Keratinocyte (primary cell): Measurements from ENCODE around the gene ITIH1. TPM values are rescaled to one million over a fixed set of nuclear protein-coding genes. Genes with fewer than 3 reads are reported as not detected.
A peak's percentile ranks its signal among the peaks of the same experiment; 100 is the strongest.

ENCODE experiments used
- DNase-seq: peaks from one replicate; pipeline ENCODE4 v3.0.0-alpha.2; 2011; ENCODE audit warnings: low read depth, missing footprints, low spot score
- FAIRE-seq: peaks from 2 replicates; lab custom pipeline; 2011; peaks lifted over from hg19 to GRCh38; lab: Jason Lieb, UNC
- H2AFZ ChIP-seq: 2 replicates; pipeline ENCODE4 v1.6.0; 2012; ENCODE audit warnings: low read length, control low read depth, inconsistent platforms; ENCODE audit not compliant: control insufficient read depth
- H3K27ac ChIP-seq: 2 replicates; pipeline ENCODE4 v1.5.1; 2011; ENCODE audit warnings: low read length; ENCODE audit not compliant: control insufficient read depth, insufficient read depth
- H3K27me3 ChIP-seq: 3 replicates; pipeline ENCODE4 v1.6.0; 2011; ENCODE audit warnings: low read length; ENCODE audit not compliant: control insufficient read depth, insufficient read depth; ENCODE audit errors: extremely low read depth
- H3K36me3 ChIP-seq, 2 experiments: 2 replicates in 1 of 2; 3 replicates in 1 of 2; pipeline ENCODE4 v1.5.1; 2011; ENCODE audit warnings: low read length in 2 of 2, mild to moderate bottlenecking in 1 of 2; ENCODE audit not compliant: control insufficient read depth in 2 of 2, insufficient read depth in 2 of 2; ENCODE audit errors: extremely low read depth in 1 of 2
- H3K4me1 ChIP-seq: 3 replicates; pipeline ENCODE4 v1.5.1; 2011; ENCODE audit warnings: low read length; ENCODE audit not compliant: control insufficient read depth, insufficient read depth; ENCODE audit errors: extremely low read depth
- H3K4me2 ChIP-seq: 3 replicates; pipeline ENCODE4 v1.6.0; 2011; ENCODE audit warnings: low read depth, low read length; ENCODE audit not compliant: control insufficient read depth, insufficient read depth; ENCODE audit errors: extremely low read depth
- H3K4me3 ChIP-seq, 3 experiments: fragments of 200-600 bp in 1 of 3; sonication (generic) in 1 of 3; 2 replicates in 2 of 3; 3 replicates in 1 of 3; pipeline ENCODE4 v1.5.1; 2011 to 2016; ENCODE audit warnings: low read length in 3 of 3, mild to moderate bottlenecking in 3 of 3, control low read depth in 2 of 3, inconsistent platforms in 1 of 3, low read depth in 1 of 3, mixed read lengths in 1 of 3, mixed run types in 1 of 3, moderate library complexity in 1 of 3; ENCODE audit not compliant: control insufficient read depth in 2 of 3, insufficient read depth in 2 of 3; ENCODE audit errors: extremely low read depth in 1 of 3
- H3K79me2 ChIP-seq: 2 replicates; pipeline ENCODE4 v1.6.0; 2012; ENCODE audit warnings: low read length; ENCODE audit not compliant: control insufficient read depth, insufficient read depth
- H3K9ac ChIP-seq: 3 replicates; pipeline ENCODE4 v1.6.0; 2011; ENCODE audit warnings: low read length; ENCODE audit not compliant: control insufficient read depth, insufficient read depth; ENCODE audit errors: extremely low read depth
- H3K9me1 ChIP-seq: 3 replicates; pipeline ENCODE4 v1.6.0; 2011; ENCODE audit warnings: low read length; ENCODE audit not compliant: control insufficient read depth, insufficient read depth; ENCODE audit errors: extremely low read depth
- H3K9me3 ChIP-seq: 2 replicates; pipeline ENCODE4 v1.5.1; 2012; ENCODE audit warnings: low read depth, low read length; ENCODE audit not compliant: control insufficient read depth
- H4K20me1 ChIP-seq: 3 replicates; pipeline ENCODE4 v1.6.0; 2011; ENCODE audit warnings: low read length; ENCODE audit not compliant: control insufficient read depth, insufficient read depth; ENCODE audit errors: extremely low read depth
- CTCF ChIP-seq, 3 experiments: IDR thresholded peaks in 1 of 3; conservative IDR thresholded peaks in 1 of 3; optimal IDR thresholded peaks in 1 of 3; 2 replicates in 2 of 3; 3 replicates in 1 of 3; pipeline versions ENCODE3 to v1.5.1; 2011; ENCODE audit warnings: low read length in 3 of 3, mild to moderate bottlenecking in 3 of 3, moderate library complexity in 2 of 3, control low read depth in 1 of 3, inconsistent platforms in 1 of 3; ENCODE audit not compliant: insufficient read depth in 2 of 3; ENCODE audit errors: extremely low read depth in 1 of 3
- EZH2 ChIP-seq: IDR thresholded peaks from one replicate; pipeline ENCODE4 v1.6.1; 2012; ENCODE audit warnings: inconsistent platforms, mild to moderate bottlenecking, low read length, moderate library complexity
- dilution Hi-C: fragments of 300-500 bp; cut with MboI; formaldehyde crosslinking; loops from one replicate; pipeline ENCODE4 v1.7.0; 2020; ENCODE audit warnings: low sequenced_read_pairs; ENCODE audit not compliant: extremely low pct_ligation_motif_present
- polyA plus RNA-seq, 5 experiments: library from polyadenylated mRNA; depleted of rRNA in 3 of 5; stranded (reverse) in 3 of 5; stranded (forward) in 1 of 5; unstranded in 1 of 5; fragments of >200 nt; gene quantifications; 1 replicate in 1 of 5; 2 replicates in 3 of 5; 3 replicates in 1 of 5; pipeline versions ENCODE4 v1.2.1 to v1.2.3, GENCODE V29; 2011 to 2012; ENCODE audit warnings: missing spikeins in 2 of 5, low read depth in 1 of 5, low replicate concordance in 1 of 5

The ITIH1 gene
- polyA plus RNA-seq, 1 donor (not counting 4 experiments of a cell fraction or from before 2014, with no cell fraction given): not detected

DNA sequence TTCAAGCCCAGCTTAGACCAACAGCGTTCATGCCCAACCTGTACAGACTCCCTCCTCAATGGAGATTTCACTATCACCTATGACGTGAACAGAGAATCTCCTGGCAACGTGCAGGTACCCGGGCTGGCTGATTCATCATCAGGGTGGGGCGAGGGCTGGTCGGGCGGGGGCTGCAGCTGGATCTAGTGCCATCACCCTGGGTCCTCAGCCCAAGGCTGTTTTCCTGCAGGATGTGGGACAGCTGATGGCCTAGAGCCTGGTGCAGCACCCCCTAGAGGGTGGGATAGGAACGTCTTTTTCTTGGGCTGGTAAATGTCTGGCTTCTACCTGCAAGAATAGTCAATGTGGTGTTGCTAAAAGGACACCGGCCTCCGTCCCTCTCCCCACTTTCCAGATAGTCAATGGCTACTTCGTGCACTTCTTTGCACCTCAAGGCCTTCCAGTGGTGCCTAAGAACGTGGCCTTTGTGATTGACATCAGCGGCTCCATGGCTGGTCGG, 21.6 kb downstream of the ITIH1 start:
- FAIRE-seq (peak; percentile 82), DNase-seq (peak; percentile 70)
- no peak overlapping the region for H3K27ac ChIP-seq
- H2AFZ ChIP-seq: no peak overlapping the region
- H3K79me2 ChIP-seq: no peaks in the 10 kb centered on the region
- no peak overlapping the region for H3K9ac ChIP-seq
- no peak overlapping the region for H3K4me2 ChIP-seq
- H3K9me1 ChIP-seq: peaks cover 2% of the 10 kb centered on the region
- no peak for TF ChIP-seq EZH2
- peak in 2 of 3 experiments; percentile 74 to 80 for TF ChIP-seq CTCF (optimal IDR thresholded peaks at IDR 0.05 in 1 of 3, IDR thresholded peaks at IDR 0.05 in 1 of 3, conservative IDR thresholded peaks at IDR 0.05 in 1 of 3; ENCODE audit: extremely low read depth in 1 of 3, insufficient read depth in 2 of 3, low read length in 3 of 3)
- no peaks in the 10 kb centered on the region for H3K9me3 ChIP-seq
- H3K36me3 ChIP-seq: no peaks in the 10 kb centered on the region
- dilution Hi-C loops: no loop called here
- peaks cover 4% of the 10 kb centered on the region for H3K27me3 ChIP-seq
- H3K4me1 ChIP-seq: peaks cover 4% of the 10 kb centered on the region
- H3K4me3 ChIP-seq: no peak overlapping the region
- no peaks in the 10 kb centered on the region for H4K20me1 ChIP-seq

DNA sequence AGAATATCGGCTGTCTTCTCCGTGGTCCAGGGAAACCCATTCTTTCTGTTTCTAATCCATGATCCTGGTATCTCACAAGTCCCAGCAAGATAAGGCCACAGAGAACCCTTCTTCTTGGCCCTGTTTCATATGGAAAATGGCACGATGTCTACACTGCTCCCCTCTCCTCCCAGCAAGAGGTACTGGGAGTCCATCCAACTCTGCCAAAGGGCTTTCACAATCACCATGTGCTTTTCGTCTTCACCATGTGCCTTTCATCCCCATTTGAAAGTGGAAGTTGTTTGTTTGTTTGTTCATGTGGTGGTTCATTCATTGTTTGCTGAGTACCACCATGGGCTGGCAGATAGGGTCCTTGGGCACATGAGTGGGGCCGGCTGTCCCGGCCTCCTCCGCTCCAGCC, 22.7 kb downstream of the ITIH1 start:
- no peaks in the 10 kb centered on the region for H3K79me2 ChIP-seq
- no peak for FAIRE-seq
- H2AFZ ChIP-seq: no peak overlapping the region
- H3K4me3 ChIP-seq: no peak overlapping the region
- peaks cover 2% of the 10 kb centered on the region for H3K9me1 ChIP-seq
- no peak overlapping the region for H3K27ac ChIP-seq
- H3K4me1 ChIP-seq: peaks cover 4% of the 10 kb centered on the region
- no peak for DNase-seq
- no peaks in the 10 kb centered on the region for H3K36me3 ChIP-seq
- TF ChIP-seq CTCF (optimal IDR thresholded peaks at IDR 0.05 in 1 of 3, IDR thresholded peaks at IDR 0.05 in 1 of 3, conservative IDR thresholded peaks at IDR 0.05 in 1 of 3; ENCODE audit: extremely low read depth in 1 of 3, insufficient read depth in 2 of 3, low read length in 3 of 3) (no peak), EZH2 (no peak)
- no peaks in the 10 kb centered on the region for H3K9me3 ChIP-seq
- H4K20me1 ChIP-seq: no peaks in the 10 kb centered on the region
- H3K27me3 ChIP-seq: peaks cover 4% of the 10 kb centered on the region
- no peak overlapping the region for H3K9ac ChIP-seq
- H3K4me2 ChIP-seq: no peak overlapping the region
- dilution Hi-C loops: no loop called here
